ENCODE data around the gene RIPK1. TPM values are rescaled to one million over a fixed set of nuclear protein-coding genes. Genes with fewer than 3 reads are reported as not detected.
A peak's percentile ranks its signal among the peaks of the same experiment; 100 is the strongest.
"Not testable (repeated sequence)": the region's sequence is repeated elsewhere in the genome, so short reads cannot be mapped to it uniquely, and the experiment has no call there.

Gene RIPK1
- total RNA-seq, 4 donors from 2014 or later = 12.1 to 46.0 (median 34.6) TPM

- H3K4me3 ChIP-seq = peak overlapping the region in 1 of 4 donors; percentile 57
- no peak for DNase-seq
Measured at GRCh38 chr6:3052481-3053230, 15.6 kb upstream of the RIPK1 start.

GRCh38 chr6:3053231-3053508 is 15.1 kb upstream of the RIPK1 start:
- DNase-seq = no peak
- in situ Hi-C loops (cut with MboI; ENCODE audit: low pct_ligation_motif_present in 1 of 4, low pct_unique_long_range_greater_than_20kb in 1 of 4, low sequenced_read_pairs in 3 of 4) = loop anchor here (5.0 to 10.0 kb wide), 4 partner anchors 48 to 61 kb away; partner anchors contain the start of gene NQO2 (in 2 of the 4)
- WGBS, 2 donors (ENCODE audit: low coverage in 1 of 2) = 36 to 44% methylated on average over 8 to 11 of the region's 11 CpGs
- Histone ChIP-seq H3K27ac (peak overlapping the region; percentile 57 to 63 (median 61)), H3K4me1 (peaks cover 6 to 21% (median 7%) of the 10 kb centered on the region in 4 donors), H3K36me3 (no peaks in the 10 kb centered on the region), H3K27me3 (peaks cover 1% of the 10 kb centered on the region), H3K4me3 (peak overlapping the region in 3 of 4 donors; percentile 26 to 57 (median 39)), H3K9me3 (no peaks in the 10 kb centered on the region)
- no peak for TF ChIP-seq POLR2AphosphoS5 (IDR thresholded peaks at IDR 0.05)
- no peak for TF ChIP-seq POLR2A (IDR thresholded peaks at IDR 0.05)
- TF ChIP-seq EP300 (IDR thresholded peaks at IDR 0.05; ENCODE audit: low read depth) = no peak
- TF ChIP-seq, protein P1, sequence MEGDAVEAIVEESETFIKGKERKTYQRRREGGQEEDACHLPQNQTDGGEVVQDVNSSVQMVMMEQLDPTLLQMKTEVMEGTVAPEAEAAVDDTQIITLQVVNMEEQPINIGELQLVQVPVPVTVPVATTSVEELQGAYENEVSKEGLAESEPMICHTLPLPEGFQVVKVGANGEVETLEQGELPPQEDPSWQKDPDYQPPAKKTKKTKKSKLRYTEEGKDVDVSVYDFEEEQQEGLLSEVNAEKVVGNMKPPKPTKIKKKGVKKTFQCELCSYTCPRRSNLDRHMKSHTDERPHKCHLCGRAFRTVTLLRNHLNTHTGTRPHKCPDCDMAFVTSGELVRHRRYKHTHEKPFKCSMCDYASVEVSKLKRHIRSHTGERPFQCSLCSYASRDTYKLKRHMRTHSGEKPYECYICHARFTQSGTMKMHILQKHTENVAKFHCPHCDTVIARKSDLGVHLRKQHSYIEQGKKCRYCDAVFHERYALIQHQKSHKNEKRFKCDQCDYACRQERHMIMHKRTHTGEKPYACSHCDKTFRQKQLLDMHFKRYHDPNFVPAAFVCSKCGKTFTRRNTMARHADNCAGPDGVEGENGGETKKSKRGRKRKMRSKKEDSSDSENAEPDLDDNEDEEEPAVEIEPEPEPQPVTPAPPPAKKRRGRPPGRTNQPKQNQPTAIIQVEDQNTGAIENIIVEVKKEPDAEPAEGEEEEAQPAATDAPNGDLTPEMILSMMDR (IDR thresholded peaks at IDR 0.05) = no peak
- intact Hi-C loops (cut with DNase I; ENCODE audit: low total_unique reads) = no loop called here

More at GRCh38 chr6:3052481-3053230, 15.6 kb upstream of the RIPK1 start:
- intact Hi-C loops (cut with DNase I; ENCODE audit: low total_unique reads) (no loop called here), in situ Hi-C loops (cut with MboI; ENCODE audit: low pct_ligation_motif_present in 1 of 4, low pct_unique_long_range_greater_than_20kb in 1 of 4, low sequenced_read_pairs in 3 of 4) (loop anchor here (5.0 to 10.0 kb wide), 4 partner anchors 48 to 60 kb away; partner anchors contain the start of gene NQO2 (in 2 of the 4))
- Histone ChIP-seq H3K9me3 (no peaks in the 10 kb centered on the region), H3K27ac (no peak overlapping the region), H3K4me1 (peaks cover 6 to 21% (median 7%) of the 10 kb centered on the region in 4 donors), H3K27me3 (peaks cover 5% of the 10 kb centered on the region), H3K36me3 (no peaks in the 10 kb centered on the region)
- TF ChIP-seq, protein P1 (IDR thresholded peaks at IDR 0.05) = no peak
- TF ChIP-seq POLR2A (IDR thresholded peaks at IDR 0.05) (no peak), EP300 (IDR thresholded peaks at IDR 0.05; ENCODE audit: low read depth) (no peak), POLR2AphosphoS5 (IDR thresholded peaks at IDR 0.05) (no peak)
- 62 to 77% methylated on average over 4 to 17 of the region's 17 CpGs for WGBS, 2 donors (ENCODE audit: low coverage in 1 of 2)

DNA sequence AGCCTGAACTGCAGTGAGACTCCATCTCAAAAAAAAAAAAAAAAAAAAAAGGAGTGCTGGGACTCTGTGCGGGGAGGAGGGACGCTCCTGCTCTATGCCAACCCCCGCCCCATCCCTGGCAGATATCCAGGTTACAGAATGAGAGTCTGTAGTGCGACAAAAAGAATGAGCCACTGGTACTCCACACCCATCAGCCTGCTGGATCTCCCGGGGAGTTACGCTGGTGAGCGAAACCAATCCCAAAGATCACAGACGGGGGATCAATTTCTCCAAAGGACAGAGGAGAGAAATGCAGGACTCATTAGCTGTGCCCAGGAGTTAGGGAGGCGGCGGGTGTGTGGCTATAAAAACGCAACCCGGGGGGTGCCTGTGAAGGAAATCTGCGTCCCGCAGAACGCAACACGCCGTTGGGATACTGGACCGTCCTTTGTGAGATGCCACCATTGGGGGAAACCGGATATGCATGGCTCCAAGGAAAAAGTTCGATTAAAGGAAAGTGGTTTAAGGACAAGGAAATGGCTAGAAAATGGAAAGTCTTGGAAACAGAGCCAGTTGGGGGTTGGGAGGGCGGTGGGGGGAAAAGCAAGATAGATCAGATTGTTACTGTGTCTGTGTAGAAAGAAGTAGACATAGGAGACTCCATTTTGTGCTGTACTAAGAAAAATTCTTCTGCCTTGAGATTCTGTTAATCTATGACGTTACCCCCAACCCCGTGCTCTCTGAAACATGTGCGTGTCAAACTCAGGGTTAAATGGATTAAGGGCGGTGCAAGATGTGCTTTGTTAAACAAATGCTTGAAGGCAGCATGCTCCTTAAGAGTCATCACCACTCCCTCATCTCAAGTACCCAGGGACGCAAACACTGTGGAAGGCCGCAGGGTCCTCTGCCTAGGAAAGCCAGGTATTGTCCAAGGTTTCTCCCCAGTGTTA is 13.8 kb upstream of the RIPK1 start:
- H3K4me1 ChIP-seq = peaks cover 6 to 21% (median 7%) of the 10 kb centered on the region in 4 donors
- H3K36me3 ChIP-seq, DNase-seq, H3K9me3 ChIP-seq, H3K27me3 ChIP-seq: not testable (repeated sequence)
- WGBS, 2 donors (ENCODE audit: low coverage in 1 of 2) = 53 to 63% methylated on average over 13 to 27 of the region's 27 CpGs
- intact Hi-C loops (cut with DNase I; ENCODE audit: low total_unique reads) (loop anchor here (1.0 to 5.0 kb wide), 2 partner anchors 56 to 212 kb away; partner anchors contain the start of gene SERPINB1), in situ Hi-C loops (cut with MboI; ENCODE audit: low pct_ligation_motif_present in 1 of 4, low pct_unique_long_range_greater_than_20kb in 1 of 4, low sequenced_read_pairs in 3 of 4) (loop anchor here (5.0 to 10.0 kb wide), 4 partner anchors 50 to 62 kb away; partner anchors contain the start of gene NQO2 (in 2 of the 4))
- H3K27ac ChIP-seq = peak overlapping the region in 3 of 4 donors; percentile 5 to 63 (median 57)
- H3K4me3 ChIP-seq = peak overlapping the region in 1 of 4 donors; percentile 39

GRCh38 chr6:3055158-3055499 is 13.2 kb upstream of the RIPK1 start:
- H3K9me3 ChIP-seq, DNase-seq, H3K36me3 ChIP-seq, H3K27me3 ChIP-seq, H3K4me3 ChIP-seq: not testable (repeated sequence)
- intact Hi-C loops (cut with DNase I; ENCODE audit: low total_unique reads) (loop anchor here (1.0 to 5.0 kb wide), 2 partner anchors 57 to 213 kb away; partner anchors contain the start of gene SERPINB1), in situ Hi-C loops (cut with MboI; ENCODE audit: low pct_ligation_motif_present in 1 of 4, low pct_unique_long_range_greater_than_20kb in 1 of 4, low sequenced_read_pairs in 3 of 4) (loop anchor here in 2 of 4 donors (10.0 kb wide), 2 partner anchors 50 to 60 kb away; partner anchors contain the start of gene NQO2 (in 1 of the 2))
- Histone ChIP-seq H3K27ac (peak overlapping the region in 1 of 4 donors; percentile 21), H3K4me1 (peaks cover 6 to 21% (median 7%) of the 10 kb centered on the region in 4 donors)
- WGBS, 2 donors (ENCODE audit: low coverage in 1 of 2) = 49 to 53% methylated on average over 3 of the region's 3 CpGs
